ENCODE results near the gene MBOAT2.

GRCh38 chr2:8850845-8851487 lies 152.5 kb downstream of the MBOAT2 start:
- no peak for TF ChIP-seq CTCF (IDR thresholded peaks at IDR 0.05; ENCODE audit: insufficient read depth, low read length, poor library complexity, severe bottlenecking)
- no peak for TF ChIP-seq EZH2phosphoT487 (conservative IDR thresholded peaks at IDR 0.05; ENCODE audit: low read length)

Data from SU-DHL-6 (cell line).